ENCODE data around the gene RNF207. TPM values are rescaled to one million over a fixed set of nuclear protein-coding genes. Genes with fewer than 3 reads are reported as not detected.
"Not testable (repeated sequence)": the region's sequence is repeated elsewhere in the genome, so short reads cannot be mapped to it uniquely, and the experiment has no call there.

Gene RNF207
- total and polyA plus RNA-seq, 5 donors from 2014 or later, result 0.08 to 8.4 (median 0.48) TPM

GRCh38 chr1:6219641-6220040, 13.7 kb downstream of the RNF207 start:
- H3K4me1 Mint-ChIP-seq; DNase-seq; H3K27me3 ChIP-seq (ENCODE audit: control insufficient read depth, insufficient read depth, low read length); H3K4me3 ChIP-seq (ENCODE audit: low read depth, low read length); H3K27me3 Mint-ChIP-seq; H3K4me3 Mint-ChIP-seq; ATAC-seq (ENCODE audit: low read depth in 2 of 2); H3K27ac ChIP-seq (ENCODE audit: insufficient read depth, low read length, poor library complexity, severe bottlenecking); H3K9me3 ChIP-seq (ENCODE audit: control insufficient read depth in 2 of 2, low read length in 2 of 2); H3K9me3 Mint-ChIP-seq; H3K4me1 ChIP-seq (ENCODE audit: control insufficient read depth, insufficient read depth, low read length, poor library complexity, severe bottlenecking); H3K27ac Mint-ChIP-seq: not testable (repeated sequence)
- H3K36me3 ChIP-seq (ENCODE audit: control insufficient read depth, insufficient read depth, low read length), result peaks cover 16% of the 10 kb centered on the region
- peaks cover 16% of the 10 kb centered on the region for H3K36me3 Mint-ChIP-seq

GRCh38 chr1:6220236-6220635, 14.3 kb downstream of the RNF207 start:
- Histone ChIP-seq H3K4me3 (ENCODE audit: low read depth, low read length) (no peak overlapping the region), H3K36me3 (ENCODE audit: control insufficient read depth, insufficient read depth, low read length) (peaks cover 22% of the 10 kb centered on the region), H3K9me3 (ENCODE audit: control insufficient read depth in 2 of 2, low read length in 2 of 2) (no peaks in the 10 kb centered on the region), H3K27ac (ENCODE audit: insufficient read depth, low read length, poor library complexity, severe bottlenecking) (no peak overlapping the region), H3K27me3 (ENCODE audit: control insufficient read depth, insufficient read depth, low read length) (no peaks in the 10 kb centered on the region), H3K4me1 (ENCODE audit: control insufficient read depth, insufficient read depth, low read length, poor library complexity, severe bottlenecking) (no peaks in the 10 kb centered on the region)
- H3K4me1 Mint-ChIP-seq, result no peaks in the 10 kb centered on the region
- H3K27ac Mint-ChIP-seq, result no peak overlapping the region
- ATAC-seq (ENCODE audit: low read depth in 2 of 2), result no peak
- H3K9me3 Mint-ChIP-seq, result no peaks in the 10 kb centered on the region
- no peak overlapping the region for H3K4me3 Mint-ChIP-seq
- no peaks in the 10 kb centered on the region for H3K27me3 Mint-ChIP-seq
- DNase-seq, result no peak
- peaks cover 20% of the 10 kb centered on the region for H3K36me3 Mint-ChIP-seq

- H3K27ac Mint-ChIP-seq, result no peak overlapping the region
- Histone ChIP-seq H3K4me1 (ENCODE audit: control insufficient read depth, insufficient read depth, low read length, poor library complexity, severe bottlenecking) (no peaks in the 10 kb centered on the region), H3K36me3 (ENCODE audit: control insufficient read depth, insufficient read depth, low read length) (peaks cover 29% of the 10 kb centered on the region), H3K27ac (ENCODE audit: insufficient read depth, low read length, poor library complexity, severe bottlenecking) (no peak overlapping the region), H3K4me3 (ENCODE audit: low read depth, low read length) (no peak overlapping the region), H3K9me3 (ENCODE audit: control insufficient read depth in 2 of 2, low read length in 2 of 2) (no peaks in the 10 kb centered on the region), H3K27me3 (ENCODE audit: control insufficient read depth, insufficient read depth, low read length) (no peaks in the 10 kb centered on the region)
- DNase-seq, result no peak
- no peaks in the 10 kb centered on the region for H3K27me3 Mint-ChIP-seq
- H3K4me3 Mint-ChIP-seq, result no peak overlapping the region
- H3K36me3 Mint-ChIP-seq, result peaks cover 26% of the 10 kb centered on the region
- peaks cover 0 to 5% (median 0%) of the 10 kb centered on the region in 4 donors for H3K4me1 Mint-ChIP-seq
- no peaks in the 10 kb centered on the region for H3K9me3 Mint-ChIP-seq
- ATAC-seq (ENCODE audit: low read depth in 2 of 2), result no peak
These were observed 15.4 kb downstream of the RNF207 start for GRCh38 chr1:6221210-6221784.

- Mint-ChIP-seq H3K27ac (no peak overlapping the region), H3K9me3 (no peaks in the 10 kb centered on the region), H3K27me3 (no peaks in the 10 kb centered on the region), H3K4me1 (peaks cover 0 to 7% (median 0%) of the 10 kb centered on the region in 4 donors), H3K36me3 (peaks cover 34% of the 10 kb centered on the region), H3K4me3 (no peak overlapping the region)
- Histone ChIP-seq H3K36me3 (ENCODE audit: control insufficient read depth, insufficient read depth, low read length) (peaks cover 40% of the 10 kb centered on the region), H3K9me3 (ENCODE audit: control insufficient read depth in 2 of 2, low read length in 2 of 2) (no peaks in the 10 kb centered on the region), H3K4me3 (ENCODE audit: low read depth, low read length) (no peak overlapping the region), H3K27me3 (ENCODE audit: control insufficient read depth, insufficient read depth, low read length) (no peaks in the 10 kb centered on the region), H3K27ac (ENCODE audit: insufficient read depth, low read length, poor library complexity, severe bottlenecking) (no peak overlapping the region), H3K4me1 (ENCODE audit: control insufficient read depth, insufficient read depth, low read length, poor library complexity, severe bottlenecking) (no peaks in the 10 kb centered on the region)
- DNase-seq, result no peak
- ATAC-seq (ENCODE audit: low read depth in 2 of 2), result no peak
These were observed 16.7 kb downstream of the RNF207 start for GRCh38 chr1:6222636-6223035.

- Histone ChIP-seq H3K4me3 (ENCODE audit: low read depth, low read length) (no peak overlapping the region), H3K9me3 (ENCODE audit: control insufficient read depth in 2 of 2, low read length in 2 of 2) (no peaks in the 10 kb centered on the region), H3K36me3 (ENCODE audit: control insufficient read depth, insufficient read depth, low read length) (peaks cover 45% of the 10 kb centered on the region), H3K4me1 (ENCODE audit: control insufficient read depth, insufficient read depth, low read length, poor library complexity, severe bottlenecking) (no peaks in the 10 kb centered on the region), H3K27ac (ENCODE audit: insufficient read depth, low read length, poor library complexity, severe bottlenecking) (no peak overlapping the region), H3K27me3 (ENCODE audit: control insufficient read depth, insufficient read depth, low read length) (no peaks in the 10 kb centered on the region)
- no peak overlapping the region for H3K4me3 Mint-ChIP-seq
- peaks cover 34% of the 10 kb centered on the region for H3K36me3 Mint-ChIP-seq
- H3K27ac Mint-ChIP-seq, result no peak overlapping the region
- DNase-seq, result no peak
- ATAC-seq (ENCODE audit: low read depth in 2 of 2), result no peak
- no peaks in the 10 kb centered on the region for H3K27me3 Mint-ChIP-seq
- no peaks in the 10 kb centered on the region for H3K9me3 Mint-ChIP-seq
- H3K4me1 Mint-ChIP-seq, result peaks cover 0 to 7% (median 0%) of the 10 kb centered on the region in 4 donors
These were observed 17.7 kb downstream of the RNF207 start for GRCh38 chr1:6223617-6224016.

- Histone ChIP-seq H3K36me3 (ENCODE audit: control insufficient read depth, insufficient read depth, low read length) (peaks cover 49% of the 10 kb centered on the region), H3K4me3 (ENCODE audit: low read depth, low read length) (no peak overlapping the region), H3K9me3 (ENCODE audit: control insufficient read depth in 2 of 2, low read length in 2 of 2) (no peaks in the 10 kb centered on the region), H3K27me3 (ENCODE audit: control insufficient read depth, insufficient read depth, low read length) (no peaks in the 10 kb centered on the region), H3K27ac (ENCODE audit: insufficient read depth, low read length, poor library complexity, severe bottlenecking) (no peak overlapping the region), H3K4me1 (ENCODE audit: control insufficient read depth, insufficient read depth, low read length, poor library complexity, severe bottlenecking) (no peaks in the 10 kb centered on the region)
- Mint-ChIP-seq H3K27me3 (no peaks in the 10 kb centered on the region), H3K4me3 (no peak overlapping the region), H3K9me3 (no peaks in the 10 kb centered on the region), H3K4me1 (peaks cover 0 to 7% (median 0%) of the 10 kb centered on the region in 4 donors), H3K36me3 (peaks cover 34% of the 10 kb centered on the region), H3K27ac (no peak overlapping the region)
- DNase-seq (no peak), ATAC-seq (ENCODE audit: low read depth in 2 of 2) (no peak)
These were observed 18.8 kb downstream of the RNF207 start for GRCh38 chr1:6224718-6225117.

- DNase-seq (no peak), ATAC-seq (ENCODE audit: low read depth in 2 of 2) (no peak)
- Mint-ChIP-seq H3K36me3 (peaks cover 34% of the 10 kb centered on the region), H3K4me1 (peaks cover 0 to 7% (median 0%) of the 10 kb centered on the region in 4 donors), H3K4me3 (no peak overlapping the region), H3K27me3 (no peaks in the 10 kb centered on the region), H3K9me3 (no peaks in the 10 kb centered on the region), H3K27ac (no peak overlapping the region)
- Histone ChIP-seq H3K36me3 (ENCODE audit: control insufficient read depth, insufficient read depth, low read length) (peaks cover 55% of the 10 kb centered on the region), H3K4me3 (ENCODE audit: low read depth, low read length) (no peak overlapping the region), H3K4me1 (ENCODE audit: control insufficient read depth, insufficient read depth, low read length, poor library complexity, severe bottlenecking) (no peaks in the 10 kb centered on the region), H3K9me3 (ENCODE audit: control insufficient read depth in 2 of 2, low read length in 2 of 2) (no peaks in the 10 kb centered on the region), H3K27ac (ENCODE audit: insufficient read depth, low read length, poor library complexity, severe bottlenecking) (no peak overlapping the region), H3K27me3 (ENCODE audit: control insufficient read depth, insufficient read depth, low read length) (no peaks in the 10 kb centered on the region)
These were observed 19.7 kb downstream of the RNF207 start for GRCh38 chr1:6225651-6226050.

GRCh38 chr1:6233376-6233775, 27.5 kb downstream of the RNF207 start:
- no peak overlapping the region for H3K4me3 ChIP-seq (ENCODE audit: low read depth, low read length)
- peak overlapping the region; percentile 39 to 75 (median 55) for H3K4me3 Mint-ChIP-seq
- H3K36me3 ChIP-seq (ENCODE audit: control insufficient read depth, insufficient read depth, low read length), result peaks cover 36% of the 10 kb centered on the region
- DNase-seq (no peak), ATAC-seq (ENCODE audit: low read depth in 2 of 2) (no peak)
- no peaks in the 10 kb centered on the region for H3K27me3 Mint-ChIP-seq
- H3K9me3 ChIP-seq (ENCODE audit: control insufficient read depth in 2 of 2, low read length in 2 of 2), result no peaks in the 10 kb centered on the region
- no peak overlapping the region for H3K27ac Mint-ChIP-seq
- H3K4me1 ChIP-seq (ENCODE audit: control insufficient read depth, insufficient read depth, low read length, poor library complexity, severe bottlenecking), result peaks cover 11% of the 10 kb centered on the region
- H3K27ac ChIP-seq (ENCODE audit: insufficient read depth, low read length, poor library complexity, severe bottlenecking), result no peak overlapping the region
- no peaks in the 10 kb centered on the region for H3K9me3 Mint-ChIP-seq
- no peaks in the 10 kb centered on the region for H3K27me3 ChIP-seq (ENCODE audit: control insufficient read depth, insufficient read depth, low read length)
- H3K36me3 Mint-ChIP-seq, result peaks cover 10% of the 10 kb centered on the region
- peaks cover 0 to 23% (median 12%) of the 10 kb centered on the region in 4 donors for H3K4me1 Mint-ChIP-seq
